ENCODE data around the gene CD79A.
"Not testable (repeated sequence)": the region's sequence is repeated elsewhere in the genome, so short reads cannot be mapped to it uniquely, and the experiment has no call there.

CD79A gene

GRCh38 chr19:41863209-41863931, 13.7 kb upstream of the CD79A start:
- DNase-seq = no peak

- DNase-seq = no peak
Measured at GRCh38 chr19:41864374-41864773, 12.7 kb upstream of the CD79A start.

- DNase-seq = no peak
Measured at GRCh38 chr19:41866284-41866683, 10.8 kb upstream of the CD79A start.

- no peak for DNase-seq
Measured at GRCh38 chr19:41868120-41868988, 8.7 kb upstream of the CD79A start.

- DNase-seq = no peak
Measured at GRCh38 chr19:41868989-41869300, 8.1 kb upstream of the CD79A start.

- DNase-seq = no peak
Measured at GRCh38 chr19:41869374-41869955, 7.6 kb upstream of the CD79A start.

DNA sequence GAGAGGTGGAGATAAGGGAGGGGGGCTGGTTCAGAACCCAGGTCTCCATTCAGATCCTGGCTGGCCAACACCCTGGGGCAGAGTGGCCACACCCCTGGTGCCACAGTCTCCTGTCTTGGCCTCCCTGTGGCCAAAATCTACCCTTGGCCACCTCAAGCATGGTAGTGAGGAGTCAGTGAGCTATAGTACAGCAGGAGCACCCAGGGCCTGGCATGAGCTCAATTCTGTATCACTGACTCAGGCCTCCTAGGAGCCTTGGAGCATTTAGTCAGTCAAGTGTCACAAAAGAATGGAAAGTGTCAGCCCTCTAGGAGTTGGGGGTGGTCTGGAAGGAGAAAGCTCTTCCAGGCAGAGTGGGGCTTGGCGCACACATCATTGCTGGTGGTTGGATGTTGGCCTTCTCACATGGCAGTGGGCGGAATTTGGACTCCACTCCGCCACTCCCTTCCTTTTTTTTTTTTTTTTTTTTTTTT, 6.6 kb upstream of the CD79A start:
- no peak for DNase-seq

DNA sequence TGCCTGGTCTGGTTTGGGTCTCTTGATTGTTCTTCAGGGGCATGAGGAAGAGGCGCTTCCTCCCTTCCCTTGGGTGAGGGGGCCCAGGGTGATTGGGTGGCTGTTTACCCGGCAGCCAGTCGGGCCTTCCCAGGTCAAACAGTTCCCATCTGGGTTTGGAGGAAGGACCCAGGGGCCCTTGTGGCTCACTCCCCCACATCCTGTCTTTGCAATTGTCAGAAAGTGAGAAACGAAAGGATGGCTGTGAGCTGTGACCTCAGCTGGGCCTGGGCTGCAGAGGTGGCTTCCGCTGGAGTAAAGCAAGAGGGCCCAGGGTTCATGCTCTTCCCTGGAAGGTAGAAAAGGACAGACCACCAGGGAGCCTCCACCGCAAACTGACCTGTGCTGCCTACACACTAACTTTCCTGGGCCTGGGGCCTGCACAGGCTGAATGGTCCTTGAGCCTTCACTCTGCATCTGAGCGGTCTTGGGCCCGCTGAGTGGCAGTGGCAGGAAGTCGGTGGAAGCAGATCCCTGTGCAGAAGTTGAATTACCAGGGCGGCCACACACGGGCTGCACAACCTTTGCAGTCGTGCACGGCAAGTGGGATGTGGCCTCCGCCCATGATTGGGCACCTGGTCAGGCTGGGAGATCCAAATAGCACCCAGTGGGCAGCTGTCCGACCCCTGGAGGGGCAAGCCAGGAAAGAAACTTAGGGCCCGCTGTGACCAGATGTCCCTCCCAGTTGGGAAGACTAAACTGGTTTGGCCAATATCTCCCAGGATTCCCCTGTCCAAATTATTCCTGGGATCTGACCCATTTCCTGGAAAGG, 5.3 kb upstream of the CD79A start:
- DNase-seq = peak; percentile 63

DNA sequence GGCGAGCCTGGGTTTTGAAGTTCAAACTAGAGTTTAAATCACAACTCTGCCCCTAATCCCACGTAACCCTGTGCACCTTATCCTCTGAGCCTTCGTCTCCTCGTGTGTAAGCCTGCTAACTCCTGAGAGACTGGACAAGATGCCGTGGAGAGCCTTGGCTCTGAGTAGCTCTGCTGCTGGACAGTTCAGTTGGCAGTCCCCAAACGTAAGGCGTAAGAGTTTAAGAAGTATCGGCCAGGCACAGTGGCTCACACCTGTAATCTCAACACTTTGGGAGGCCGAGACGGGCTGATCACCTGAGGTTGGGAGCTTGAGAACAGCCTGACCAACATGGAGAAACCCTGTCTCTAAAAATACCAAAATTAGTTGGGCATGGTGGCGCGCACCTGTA, 4.7 kb upstream of the CD79A start:
- no peak for DNase-seq

DNA sequence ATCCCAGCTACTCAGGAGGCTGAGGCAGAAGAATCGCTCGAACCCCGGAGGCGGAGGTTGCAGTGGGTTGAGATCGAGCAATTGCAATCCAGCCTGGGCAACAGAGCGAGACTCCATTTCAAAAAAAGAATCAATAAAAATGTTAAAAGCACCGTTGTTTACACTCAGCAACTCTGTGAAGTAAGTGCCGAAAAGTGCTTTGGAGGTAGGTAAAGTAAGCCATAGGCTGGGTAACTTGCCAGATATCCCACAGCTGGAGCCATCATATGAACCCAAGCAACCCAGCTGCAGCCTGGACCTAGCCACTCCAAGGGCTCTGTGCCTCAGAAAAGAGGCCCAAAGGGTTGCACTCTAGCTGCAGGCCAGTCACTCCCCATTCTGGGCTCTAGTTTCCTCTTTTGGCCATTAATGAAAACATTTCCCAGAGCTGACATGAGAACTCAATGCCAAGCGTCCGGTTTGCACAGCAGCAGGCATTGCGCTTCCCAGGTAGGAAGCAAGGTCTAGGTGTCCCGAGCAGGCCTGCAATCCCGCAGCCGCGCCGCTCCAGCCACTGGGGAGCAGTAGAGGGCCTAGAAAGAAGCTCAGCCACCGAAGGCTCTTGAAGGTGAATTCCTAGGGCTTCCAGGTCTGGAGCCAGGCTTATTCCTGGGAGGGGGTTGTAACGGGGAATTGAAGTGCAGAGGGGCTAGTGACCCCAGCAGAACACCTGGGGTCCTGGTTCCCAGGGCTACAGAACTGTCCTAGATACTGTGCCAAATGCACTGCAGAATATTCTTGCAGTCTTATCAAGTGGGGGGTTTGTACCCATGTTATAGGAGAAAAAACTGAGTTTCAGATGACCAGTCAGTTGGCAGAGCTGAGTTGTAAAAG, 4.1 kb upstream of the CD79A start:
- DNase-seq = peak; percentile 67

DNA sequence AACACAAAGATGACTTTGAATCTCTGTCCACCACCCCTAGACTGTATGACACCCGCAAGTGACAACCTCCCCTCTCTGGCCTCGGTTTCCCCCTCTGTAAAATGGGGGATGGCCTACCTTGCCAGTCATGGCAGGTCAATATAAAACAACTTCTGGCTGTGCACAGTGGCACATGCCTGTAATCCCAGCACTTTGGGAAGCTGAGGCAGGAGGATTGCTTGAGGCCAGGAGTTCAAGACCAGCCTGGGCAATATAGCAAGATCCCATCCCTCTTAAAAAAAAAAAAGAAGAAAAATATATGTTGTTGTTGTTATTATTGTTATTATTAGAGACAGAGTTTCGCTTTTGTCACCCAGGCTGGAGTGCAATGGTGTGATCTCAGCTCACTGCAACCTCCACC, 1.1 kb upstream of the CD79A start:
- not testable (repeated sequence) for DNase-seq

GRCh38 chr19:41877916-41878905, 1.1 kb downstream of the CD79A start:
- no peak for DNase-seq

- no peak for DNase-seq
Measured at GRCh38 chr19:41879080-41879479, 2.0 kb downstream of the CD79A start.

GRCh38 chr19:41879670-41880328, 2.7 kb downstream of the CD79A start:
- DNase-seq = no peak

DNA sequence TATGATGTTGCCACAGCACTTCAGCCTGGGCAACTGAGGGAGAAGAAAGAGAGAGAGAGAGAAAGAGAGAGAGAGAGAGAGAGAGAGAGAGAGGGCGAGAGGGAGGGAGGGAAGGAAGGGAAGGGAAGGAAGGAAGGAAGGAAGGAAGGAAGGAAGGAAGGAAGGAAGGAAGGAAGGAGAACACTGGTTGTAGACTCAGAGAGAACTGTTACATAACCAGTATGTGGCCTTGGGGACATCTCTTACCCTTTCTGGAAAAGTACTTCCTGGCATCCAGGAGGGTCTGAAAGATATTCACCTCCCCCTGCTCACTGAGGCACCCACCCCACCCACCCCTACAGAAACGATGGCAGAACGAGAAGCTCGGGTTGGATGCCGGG, 3.2 kb downstream of the CD79A start:
- no peak for DNase-seq

DNA sequence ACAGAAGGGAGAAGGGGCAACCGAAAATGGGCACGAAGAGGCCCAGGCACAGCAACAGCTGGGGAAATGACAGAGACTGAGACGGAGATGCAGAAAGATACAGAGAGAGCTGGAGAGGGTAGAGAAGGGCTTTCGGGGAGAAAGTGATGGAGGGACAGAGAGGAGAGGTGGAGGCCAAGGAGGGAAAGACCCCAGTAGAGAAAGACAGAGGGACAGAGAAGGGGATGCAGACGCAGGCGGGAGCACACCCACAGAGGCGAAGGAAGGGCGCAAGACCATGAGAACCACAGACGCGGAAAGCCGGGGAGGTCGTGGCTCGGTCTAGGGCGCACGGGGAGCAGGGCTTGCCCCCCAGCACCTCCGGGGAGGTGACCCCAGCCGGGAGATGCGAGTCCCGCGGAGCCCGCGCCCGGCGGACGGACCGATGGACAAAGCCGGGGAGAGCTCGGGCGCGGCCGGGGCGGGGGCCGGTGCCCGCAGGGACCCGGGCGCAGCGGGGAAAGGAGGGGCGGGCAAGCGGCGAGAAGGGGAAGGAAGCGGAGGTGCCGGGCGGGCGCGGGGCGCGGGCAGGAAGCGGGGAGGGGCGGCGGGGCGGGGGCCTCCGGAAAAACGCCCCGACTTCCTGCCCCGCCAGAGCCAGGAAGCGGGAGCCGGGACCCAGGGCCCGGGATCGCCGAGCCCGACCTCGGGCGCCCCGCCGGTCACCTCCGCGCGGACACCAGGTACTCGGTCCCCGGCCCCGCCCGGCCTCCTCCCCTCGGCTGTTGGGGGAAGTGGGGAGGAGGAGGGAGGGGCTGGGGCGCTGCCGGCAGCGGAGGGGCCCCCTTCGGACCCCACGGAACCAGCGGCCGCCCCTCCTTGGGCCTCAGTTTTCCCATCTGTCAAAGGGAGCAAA, 5.7 kb downstream of the CD79A start, which contains the start of gene ARHGEF1:
Gene ARHGEF1 (plus strand): TSS at position 617 of the 895 bp plus-strand sequence. CDS start 4,899 bp downstream, outside the sequence.
- peak; percentile 49 for DNase-seq

- no peak for DNase-seq
Measured at GRCh38 chr19:41883463-41883820, 6.4 kb downstream of the CD79A start.

DNA sequence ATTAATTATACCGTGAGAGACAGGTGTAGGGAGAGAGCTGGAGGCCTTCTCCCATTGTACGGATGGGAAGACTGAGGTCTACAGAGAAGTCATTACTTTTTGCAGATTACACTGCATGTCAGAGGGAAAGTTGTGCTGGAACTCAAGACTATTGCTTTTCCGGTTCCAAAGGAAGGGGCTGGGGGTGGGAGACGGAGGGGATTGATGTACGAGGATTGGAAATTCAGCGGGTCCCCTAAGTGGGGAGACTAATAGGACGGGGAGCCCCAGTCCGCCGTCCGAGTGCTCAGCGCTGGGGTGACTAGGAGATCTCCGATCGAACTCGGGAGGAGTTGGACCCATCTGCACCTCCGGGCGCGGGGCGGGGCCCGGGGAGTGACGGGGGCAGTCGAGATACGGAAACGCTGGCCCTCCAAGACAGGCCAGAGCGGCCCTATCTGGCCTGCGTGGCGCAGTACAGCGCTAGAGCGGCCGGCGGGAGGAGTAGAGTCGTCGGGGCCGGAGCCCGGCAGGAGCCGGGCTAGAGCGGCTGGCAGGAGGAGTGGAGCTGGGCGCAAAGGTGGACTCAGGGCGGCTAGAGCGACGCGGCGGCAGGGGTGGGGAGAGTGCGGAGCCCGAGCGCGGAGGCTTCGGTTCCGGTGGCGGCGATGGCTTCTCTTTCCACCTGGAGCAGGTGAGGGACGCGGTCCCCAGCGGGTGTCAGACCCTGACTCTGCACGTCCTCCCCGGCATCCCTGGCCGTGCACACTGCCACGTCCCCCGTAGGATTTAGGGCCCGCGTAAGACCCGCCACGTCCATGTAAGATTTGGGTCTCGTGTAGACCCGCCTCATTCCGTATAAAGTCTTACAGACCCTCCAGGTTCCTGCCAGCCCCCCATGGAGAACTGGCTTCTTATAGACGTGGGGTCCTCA, 7.0 kb downstream of the CD79A start:
- DNase-seq = peak; percentile 96

All from CD4-positive, alpha-beta T cell treated with Interleukin-4 for 4 hours (primary cell).